ENCODE data around the gene SMC5. TPM values are rescaled to one million over a fixed set of nuclear protein-coding genes. Genes with fewer than 3 reads are reported as not detected.
"Not testable (repeated sequence)": the region's sequence is repeated elsewhere in the genome, so short reads cannot be mapped to it uniquely, and the experiment has no call there.

SMC5 gene
- total RNA-seq, 1 experiment from 2014 or later = 38.7 TPM

GRCh38 chr9:70363760-70364159 is 105.0 kb downstream of the SMC5 start:
- no peak for DNase-seq (ENCODE audit: low spot score)

- no peak for DNase-seq (ENCODE audit: low spot score)
Observed at GRCh38 chr9:70367305-70367930, 108.6 kb downstream of the SMC5 start.

- no peak for DNase-seq (ENCODE audit: low spot score)
Observed at GRCh38 chr9:70374962-70375618, 116.3 kb downstream of the SMC5 start.

- no peak for DNase-seq (ENCODE audit: low spot score)
Observed at GRCh38 chr9:70382046-70382708, 123.4 kb downstream of the SMC5 start.

- no peak for DNase-seq (ENCODE audit: low spot score)
Observed at GRCh38 chr9:70382709-70383605, 124.2 kb downstream of the SMC5 start.

- DNase-seq (ENCODE audit: low spot score) = no peak
Observed at GRCh38 chr9:70385426-70385825, 126.6 kb downstream of the SMC5 start.

GRCh38 chr9:70387663-70388062 is 128.9 kb downstream of the SMC5 start:
- DNase-seq (ENCODE audit: low spot score) = no peak

GRCh38 chr9:70389188-70389587 is 130.4 kb downstream of the SMC5 start:
- no peak for DNase-seq (ENCODE audit: low spot score)

- DNase-seq (ENCODE audit: low spot score) = peak; percentile 17
Observed at GRCh38 chr9:70389621-70390266, 131.0 kb downstream of the SMC5 start.

GRCh38 chr9:70390933-70391341 is 132.2 kb downstream of the SMC5 start:
- DNase-seq (ENCODE audit: low spot score) = no peak

- no peak for DNase-seq (ENCODE audit: low spot score)
Observed at GRCh38 chr9:70392189-70392588, 133.4 kb downstream of the SMC5 start.

GRCh38 chr9:70392850-70393249 is 134.1 kb downstream of the SMC5 start:
- no peak for DNase-seq (ENCODE audit: low spot score)

- no peak for DNase-seq (ENCODE audit: low spot score)
Observed at GRCh38 chr9:70395652-70396051, 136.9 kb downstream of the SMC5 start.

GRCh38 chr9:70398145-70398556 is 139.4 kb downstream of the SMC5 start:
- no peak for DNase-seq (ENCODE audit: low spot score)

- DNase-seq (ENCODE audit: low spot score) = no peak
Observed at GRCh38 chr9:70399141-70399540, 140.4 kb downstream of the SMC5 start.

GRCh38 chr9:70400107-70400892 is 141.5 kb downstream of the SMC5 start:
- no peak for DNase-seq (ENCODE audit: low spot score)

GRCh38 chr9:70401241-70401640 is 142.5 kb downstream of the SMC5 start:
- not testable (repeated sequence) for DNase-seq (ENCODE audit: low spot score)

- no peak for DNase-seq (ENCODE audit: low spot score)
Observed at GRCh38 chr9:70402213-70402612, 143.4 kb downstream of the SMC5 start.

- no peak for DNase-seq (ENCODE audit: low spot score)
Observed at GRCh38 chr9:70403166-70403565, 144.4 kb downstream of the SMC5 start.

- DNase-seq (ENCODE audit: low spot score) = no peak
Observed at GRCh38 chr9:70403618-70404025, 144.8 kb downstream of the SMC5 start.

GRCh38 chr9:70404261-70404660 is 145.5 kb downstream of the SMC5 start:
- no peak for DNase-seq (ENCODE audit: low spot score)

Data from A172 (cell line).